Peyer's patch (tissue), 4 donors: ENCODE data around the gene UGT1A10.

Experiments used
- CTCF ChIP-seq, 6 experiments: fragments of 450-650 bp in 4 of 6; fragments of 200-600 bp in 2 of 6; sonication (generic) in 1 of 6; IDR thresholded peaks; one replicate each; pipeline ENCODE4 v1.5.1; 2017 to 2019; ENCODE audit warnings: antibody characterized with exemption in 6 of 6, mild to moderate bottlenecking in 3 of 6, moderate library complexity in 1 of 6
- POLR2A ChIP-seq, 2 donors: fragments of 450-650 bp; IDR thresholded peaks; one replicate each; pipeline ENCODE4 v1.5.1; 2017; ENCODE audit warnings: antibody characterized with exemption in 2 of 2, mild to moderate bottlenecking in 2 of 2, moderate library complexity in 2 of 2

- no peak for TF ChIP-seq CTCF (IDR thresholded peaks at IDR 0.05)
- TF ChIP-seq POLR2A (IDR thresholded peaks at IDR 0.05): no peak
Measured at GRCh38 chr2:233811732-233812131, 175.5 kb downstream of the UGT1A10 start.
